IPS-18a (cell line): ENCODE results near the gene FRAS1.

Source experiments
- H3K27ac ChIP-seq: one replicate; pipeline ENCODE4 v1.5.1; 2013; ENCODE audit warnings: low read length
- H3K27me3 ChIP-seq: one replicate; pipeline ENCODE4 v1.6.1; 2013; ENCODE audit warnings: mild to moderate bottlenecking, low read length; ENCODE audit not compliant: control insufficient read depth, insufficient read depth
- H3K36me3 ChIP-seq: one replicate; pipeline ENCODE4 v1.6.1; 2013; ENCODE audit warnings: low read depth, low read length; ENCODE audit not compliant: control insufficient read depth
- H3K4me1 ChIP-seq: one replicate; pipeline ENCODE4 v1.6.1; 2013; ENCODE audit warnings: low read depth, low read length; ENCODE audit not compliant: control insufficient read depth
- H3K4me3 ChIP-seq: one replicate; pipeline ENCODE4 v1.5.1; 2013; ENCODE audit warnings: low read length
- H3K9ac ChIP-seq: one replicate; pipeline ENCODE4 v1.6.1; 2013; ENCODE audit warnings: mild to moderate bottlenecking, low read length, moderate library complexity
- H3K9me3 ChIP-seq: one replicate; pipeline ENCODE4 v1.6.1; 2013; ENCODE audit warnings: low read depth, low read length; ENCODE audit not compliant: control insufficient read depth

Gene FRAS1

GRCh38 chr4:78588894-78589545, 531.9 kb downstream of the FRAS1 start:
- H3K9me3 ChIP-seq, result no peaks in the 10 kb centered on the region
- peaks cover 5% of the 10 kb centered on the region for H3K36me3 ChIP-seq
- no peak overlapping the region for H3K4me3 ChIP-seq
- no peak overlapping the region for H3K9ac ChIP-seq
- no peaks in the 10 kb centered on the region for H3K4me1 ChIP-seq
- no peak overlapping the region for H3K27ac ChIP-seq
- H3K27me3 ChIP-seq, result no peaks in the 10 kb centered on the region

- H3K27me3 ChIP-seq, result no peaks in the 10 kb centered on the region
- H3K4me1 ChIP-seq, result no peaks in the 10 kb centered on the region
- no peaks in the 10 kb centered on the region for H3K9me3 ChIP-seq
- peaks cover 13% of the 10 kb centered on the region for H3K36me3 ChIP-seq
- no peak overlapping the region for H3K27ac ChIP-seq
- no peak overlapping the region for H3K4me3 ChIP-seq
- no peak overlapping the region for H3K9ac ChIP-seq
These were observed 534.3 kb downstream of the FRAS1 start for GRCh38 chr4:78591404-78591803.

- Histone ChIP-seq H3K27ac (no peak overlapping the region), H3K9ac (no peak overlapping the region), H3K27me3 (no peaks in the 10 kb centered on the region), H3K36me3 (peaks cover 10% of the 10 kb centered on the region), H3K4me3 (no peak overlapping the region), H3K9me3 (no peaks in the 10 kb centered on the region), H3K4me1 (no peaks in the 10 kb centered on the region)
These were observed 535.1 kb downstream of the FRAS1 start for GRCh38 chr4:78592088-78592783.
